Endodermal cell (in vitro differentiated cells): ENCODE data around the gene SORCS2. TPM values are rescaled to one million over a fixed set of nuclear protein-coding genes. Genes with fewer than 3 reads are reported as not detected.

ENCODE experiments used
- DNase-seq: peaks from one replicate; pipeline ENCODE4 v3.0.0-alpha.2; 2017
- H3K27ac ChIP-seq: 2 replicates; pipeline ENCODE4 v1.5.1; 2013; ENCODE audit warnings: mild to moderate bottlenecking, low read depth, low read length, moderate library complexity
- H3K27me3 ChIP-seq: 2 replicates; pipeline ENCODE4 v1.6.1; 2013; ENCODE audit warnings: mild to moderate bottlenecking, low read length, moderate library complexity; ENCODE audit not compliant: insufficient read depth, control insufficient read depth, poor library complexity, severe bottlenecking
- H3K36me3 ChIP-seq: 2 replicates; pipeline ENCODE4 v1.7.0; 2013; ENCODE audit warnings: mild to moderate bottlenecking, low read length, moderate library complexity; ENCODE audit not compliant: control insufficient read depth, insufficient read depth
- H3K4me1 ChIP-seq: one replicate; pipeline ENCODE4 v1.7.0; 2013; ENCODE audit warnings: low read length; ENCODE audit not compliant: control insufficient read depth, insufficient read depth
- H3K4me3 ChIP-seq: 2 replicates; pipeline ENCODE4 v1.5.1; 2013; ENCODE audit warnings: mild to moderate bottlenecking, low read length, moderate library complexity
- H3K9ac ChIP-seq: 2 replicates; pipeline ENCODE4 v1.6.1; 2013; ENCODE audit warnings: mild to moderate bottlenecking, low read length, moderate library complexity; ENCODE audit not compliant: poor library complexity, severe bottlenecking; ENCODE audit errors: extremely low read depth
- H3K9me3 ChIP-seq: 2 replicates; pipeline ENCODE4 v1.6.1; 2013; ENCODE audit warnings: mild to moderate bottlenecking, low read length, moderate library complexity; ENCODE audit not compliant: control insufficient read depth
- H3K27ac Mint-ChIP-seq: 2 replicates; pipeline ENCODE4 v1.8.0; 2020; ENCODE audit warnings: mixed read lengths
- H3K27me3 Mint-ChIP-seq: 2 replicates; pipeline ENCODE4 v1.8.0; 2021; ENCODE audit warnings: mild to moderate bottlenecking, mixed read lengths; ENCODE audit not compliant: insufficient read depth
- H3K36me3 Mint-ChIP-seq: 2 replicates; pipeline ENCODE4 v1.8.0; 2020; ENCODE audit warnings: low read depth, mixed read lengths
- H3K4me1 Mint-ChIP-seq: 2 replicates; pipeline ENCODE4 v1.8.0; 2020; ENCODE audit warnings: mixed read lengths
- H3K4me3 Mint-ChIP-seq: 2 replicates; pipeline ENCODE4 v1.8.0; 2020; ENCODE audit warnings: mild to moderate bottlenecking, moderate library complexity, mixed read lengths
- H3K9me3 Mint-ChIP-seq: 2 replicates; pipeline ENCODE4 v1.8.0; 2020; ENCODE audit warnings: mild to moderate bottlenecking, mixed read lengths
- WGBS, 2 experiments: methylation state at CpG; one replicate each; pipeline versions ENCODE4 v1.1.5 to v1.1.7; 2013; ENCODE audit warnings: missing lambda C conversion rate in 2 of 2, mixed read lengths in 1 of 2; ENCODE audit not compliant: insufficient coverage in 1 of 2, insufficient read length in 1 of 2; 5-methylcytosine and 5-hydroxymethylcytosine counted together
- total RNA-seq, 2 donors: library from RNA; stranded (reverse); fragmentation: NEBNext Ultra II Directional in 1 of 2; extraction: Animal tissue kit (Norgen Biotek cat#: 25700) in 1 of 2; gene quantifications; 2 replicates in 1 of 2; 3 replicates in 1 of 2; pipeline ENCODE4 v1.2.1, GENCODE V29; 2021
- TF ChIP-seq, protein P1 (sequence below): fragments of 200-600 bp; sonication (generic); conservative IDR thresholded peaks from 2 replicates; pipeline ENCODE4 v1.5.0; 2021; ENCODE audit warnings: antibody characterized with exemption, mild to moderate bottlenecking

The SORCS2 gene
- total RNA-seq, 2 donors from 2014 or later: 1.4 to 1.9 TPM

- Mint-ChIP-seq H3K4me1 (no peaks in the 10 kb centered on the region), H3K27me3 (no peaks in the 10 kb centered on the region), H3K9me3 (no peaks in the 10 kb centered on the region), H3K27ac (no peak overlapping the region), H3K36me3 (no peaks in the 10 kb centered on the region), H3K4me3 (no peak overlapping the region)
- no peaks in the 10 kb centered on the region for H3K36me3 ChIP-seq
- WGBS, 2 experiments: 78 to 92% methylated on average over 8 to 15 of the region's 15 CpGs
- H3K27me3 ChIP-seq: no peaks in the 10 kb centered on the region
- H3K4me1 ChIP-seq: no peaks in the 10 kb centered on the region
- TF ChIP-seq, protein P1, sequence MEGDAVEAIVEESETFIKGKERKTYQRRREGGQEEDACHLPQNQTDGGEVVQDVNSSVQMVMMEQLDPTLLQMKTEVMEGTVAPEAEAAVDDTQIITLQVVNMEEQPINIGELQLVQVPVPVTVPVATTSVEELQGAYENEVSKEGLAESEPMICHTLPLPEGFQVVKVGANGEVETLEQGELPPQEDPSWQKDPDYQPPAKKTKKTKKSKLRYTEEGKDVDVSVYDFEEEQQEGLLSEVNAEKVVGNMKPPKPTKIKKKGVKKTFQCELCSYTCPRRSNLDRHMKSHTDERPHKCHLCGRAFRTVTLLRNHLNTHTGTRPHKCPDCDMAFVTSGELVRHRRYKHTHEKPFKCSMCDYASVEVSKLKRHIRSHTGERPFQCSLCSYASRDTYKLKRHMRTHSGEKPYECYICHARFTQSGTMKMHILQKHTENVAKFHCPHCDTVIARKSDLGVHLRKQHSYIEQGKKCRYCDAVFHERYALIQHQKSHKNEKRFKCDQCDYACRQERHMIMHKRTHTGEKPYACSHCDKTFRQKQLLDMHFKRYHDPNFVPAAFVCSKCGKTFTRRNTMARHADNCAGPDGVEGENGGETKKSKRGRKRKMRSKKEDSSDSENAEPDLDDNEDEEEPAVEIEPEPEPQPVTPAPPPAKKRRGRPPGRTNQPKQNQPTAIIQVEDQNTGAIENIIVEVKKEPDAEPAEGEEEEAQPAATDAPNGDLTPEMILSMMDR: no peak
- DNase-seq: no peak
- no peak overlapping the region for H3K4me3 ChIP-seq
- no peak overlapping the region for H3K27ac ChIP-seq
- no peaks in the 10 kb centered on the region for H3K9me3 ChIP-seq
- no peak overlapping the region for H3K9ac ChIP-seq
Observed at GRCh38 chr4:7708981-7709380, 516.6 kb downstream of the SORCS2 start.

GRCh38 chr4:7709431-7709830, 517.1 kb downstream of the SORCS2 start:
- H3K4me3 Mint-ChIP-seq: no peak overlapping the region
- Histone ChIP-seq H3K4me1 (no peaks in the 10 kb centered on the region), H3K36me3 (no peaks in the 10 kb centered on the region), H3K4me3 (no peak overlapping the region), H3K27ac (peak overlapping the region; percentile 47), H3K9me3 (no peaks in the 10 kb centered on the region), H3K9ac (no peak overlapping the region), H3K27me3 (no peaks in the 10 kb centered on the region)
- no peak overlapping the region for H3K27ac Mint-ChIP-seq
- WGBS, 2 experiments: 77 to 87% methylated on average over 4 to 6 of the region's 6 CpGs
- H3K4me1 Mint-ChIP-seq: no peaks in the 10 kb centered on the region
- no peak for DNase-seq
- no peaks in the 10 kb centered on the region for H3K36me3 Mint-ChIP-seq
- H3K27me3 Mint-ChIP-seq: no peaks in the 10 kb centered on the region
- TF ChIP-seq, protein P1: no peak
- no peaks in the 10 kb centered on the region for H3K9me3 Mint-ChIP-seq

GRCh38 chr4:7710126-7710525, 517.8 kb downstream of the SORCS2 start:
- H3K4me3 Mint-ChIP-seq: no peak overlapping the region
- DNase-seq: no peak
- H3K27me3 Mint-ChIP-seq: no peaks in the 10 kb centered on the region
- no peak overlapping the region for H3K9ac ChIP-seq
- TF ChIP-seq, protein P1: no peak
- WGBS, 2 experiments: 90 to 92% methylated on average over 9 to 11 of the region's 11 CpGs
- no peaks in the 10 kb centered on the region for H3K9me3 Mint-ChIP-seq
- H3K27ac Mint-ChIP-seq: no peak overlapping the region
- no peaks in the 10 kb centered on the region for H3K4me1 ChIP-seq
- no peaks in the 10 kb centered on the region for H3K9me3 ChIP-seq
- H3K27ac ChIP-seq: no peak overlapping the region
- H3K4me1 Mint-ChIP-seq: no peaks in the 10 kb centered on the region
- H3K36me3 Mint-ChIP-seq: no peaks in the 10 kb centered on the region
- no peak overlapping the region for H3K4me3 ChIP-seq
- H3K36me3 ChIP-seq: no peaks in the 10 kb centered on the region
- H3K27me3 ChIP-seq: no peaks in the 10 kb centered on the region
